Small intestine (tissue), 7 donors: ENCODE data around the gene COL27A1. TPM values are rescaled to one million over a fixed set of nuclear protein-coding genes. Genes with fewer than 3 reads are reported as not detected.

Source experiments
- DNase-seq, 2 donors: peaks; one replicate each; pipeline versions ENCODE4 v3.0.0 to v3.0.0-alpha.2; 2013
- FAIRE-seq: peaks from 2 replicates; lab custom pipeline; 2012; peaks lifted over from hg19 to GRCh38; lab: Jason Lieb, UNC
- H3K27ac ChIP-seq, 3 donors: one replicate each; pipeline ENCODE4 v1.5.1; 2013; ENCODE audit warnings: low read length in 2 of 3, mild to moderate bottlenecking in 2 of 3, control low read depth in 1 of 3, inconsistent platforms in 1 of 3, low read depth in 1 of 3, moderate library complexity in 1 of 3
- H3K27me3 ChIP-seq, 3 donors: one replicate each; pipeline ENCODE4 v1.6.1; 2013; ENCODE audit warnings: low read length in 3 of 3, inconsistent platforms in 1 of 3; ENCODE audit not compliant: control insufficient read depth in 3 of 3, insufficient read depth in 3 of 3
- H3K36me3 ChIP-seq, 3 donors: one replicate each; pipeline ENCODE4 v1.6.1; 2013; ENCODE audit warnings: low read length in 3 of 3, inconsistent platforms in 1 of 3, low read depth in 1 of 3, mild to moderate bottlenecking in 1 of 3, moderate library complexity in 1 of 3; ENCODE audit not compliant: control insufficient read depth in 3 of 3, insufficient read depth in 2 of 3
- H3K4me1 ChIP-seq, 3 donors: one replicate each; pipeline ENCODE4 v1.6.1; 2013; ENCODE audit warnings: low read length in 2 of 3, inconsistent platforms in 1 of 3, low read depth in 1 of 3, mild to moderate bottlenecking in 1 of 3, moderate library complexity in 1 of 3; ENCODE audit not compliant: control insufficient read depth in 3 of 3, insufficient read depth in 2 of 3
- H3K4me3 ChIP-seq, 3 donors: one replicate each; pipeline ENCODE4 v1.5.1; 2013; ENCODE audit warnings: low read length in 3 of 3, control low read depth in 1 of 3, inconsistent platforms in 1 of 3, low read depth in 1 of 3, mild to moderate bottlenecking in 1 of 3, moderate library complexity in 1 of 3
- H3K9me3 ChIP-seq, 2 donors: one replicate each; pipeline ENCODE4 v1.6.1; 2013; ENCODE audit warnings: low read depth in 1 of 2, low read length in 1 of 2; ENCODE audit not compliant: control insufficient read depth in 2 of 2, insufficient read depth in 1 of 2
- WGBS, 3 donors: extraction: QIAGEN DNeasy Blood & Tissue Kit; methylation state at CpG; one replicate each; pipeline ENCODE4 v1.1.7; 2013; 5-methylcytosine and 5-hydroxymethylcytosine counted together
- polyA plus RNA-seq, 4 donors: library from polyadenylated mRNA; stranded (reverse) in 3 of 4; unstranded in 1 of 4; fragments of 200-250 nt in 3 of 4; fragments of 120-200 nt in 1 of 4; gene quantifications; one replicate each; pipeline versions ENCODE4 v1.2.1 to v1.2.3, GENCODE V29; 2013
- donor health status: healthy with polysubstance abuse.
- donor health status: control.
- donor health status: control.
- donor health status: Bipolar disorder and iron deficiency.
- donor health status: healthy.

The COL27A1 gene
- polyA plus RNA-seq, 4 donors, result 0.45 to 123 (median 1.8) TPM

GRCh38 chr9:114120192-114121014, 34.9 kb upstream of the COL27A1 start:
- DNase-seq (peak; percentile 28 to 50), FAIRE-seq (no peak)
- peaks cover 0 to 55% (median 0%) of the 10 kb centered on the region in 3 donors for H3K4me1 ChIP-seq
- no peak overlapping the region for H3K4me3 ChIP-seq
- no peaks in the 10 kb centered on the region for H3K9me3 ChIP-seq
- 30 to 46% (median 32%) methylated on average over 4 of the region's 4 CpGs for WGBS, 3 donors
- H3K27me3 ChIP-seq, result no peaks in the 10 kb centered on the region
- peak overlapping the region in 1 of 3 donors; percentile 47 for H3K27ac ChIP-seq
- H3K36me3 ChIP-seq, result no peaks in the 10 kb centered on the region

- Histone ChIP-seq H3K27ac (no peak overlapping the region), H3K4me1 (peaks cover 0 to 55% (median 0%) of the 10 kb centered on the region in 3 donors), H3K9me3 (no peaks in the 10 kb centered on the region), H3K4me3 (no peak overlapping the region), H3K36me3 (no peaks in the 10 kb centered on the region), H3K27me3 (no peaks in the 10 kb centered on the region)
- no peak for FAIRE-seq
- DNase-seq, result no peak
- WGBS, 3 donors, result 83 to 86% (median 85%) methylated on average over 16 of the region's 16 CpGs
Observed at GRCh38 chr9:114121227-114122135, 33.9 kb upstream of the COL27A1 start.

- Histone ChIP-seq H3K27ac (no peak overlapping the region), H3K27me3 (no peaks in the 10 kb centered on the region), H3K4me1 (peaks cover 0 to 55% (median 0%) of the 10 kb centered on the region in 3 donors), H3K9me3 (peaks cover 0 to 4% of the 10 kb centered on the region in 2 donors), H3K36me3 (no peaks in the 10 kb centered on the region), H3K4me3 (no peak overlapping the region)
- no peak for DNase-seq
- FAIRE-seq, result no peak
- 77 to 88% (median 82%) methylated on average over 9 of the region's 9 CpGs for WGBS, 3 donors
Observed at GRCh38 chr9:114122136-114123027, 33.0 kb upstream of the COL27A1 start.

- WGBS, 3 donors, result 63 to 82% (median 63%) methylated on average over 9 of the region's 9 CpGs
- Histone ChIP-seq H3K36me3 (no peaks in the 10 kb centered on the region), H3K9me3 (peaks cover 0 to 9% of the 10 kb centered on the region in 2 donors), H3K27ac (no peak overlapping the region), H3K27me3 (peaks cover 0 to 1% (median 0%) of the 10 kb centered on the region in 3 donors), H3K4me1 (peaks cover 0 to 48% (median 0%) of the 10 kb centered on the region in 3 donors), H3K4me3 (no peak overlapping the region)
- no peak for FAIRE-seq
- DNase-seq, result peak in 1 of 2 donors; percentile 58
Observed at GRCh38 chr9:114123031-114123977, 32.0 kb upstream of the COL27A1 start.

GRCh38 chr9:114124138-114124537, 31.2 kb upstream of the COL27A1 start:
- Histone ChIP-seq H3K4me3 (no peak overlapping the region), H3K4me1 (peaks cover 0 to 40% (median 0%) of the 10 kb centered on the region in 3 donors), H3K27ac (no peak overlapping the region), H3K27me3 (peaks cover 0 to 1% (median 0%) of the 10 kb centered on the region in 3 donors), H3K36me3 (no peaks in the 10 kb centered on the region), H3K9me3 (peaks cover 0 to 9% of the 10 kb centered on the region in 2 donors)
- FAIRE-seq, result no peak
- WGBS, 3 donors, result 44 to 67% (median 62%) methylated on average over 1 of the region's 1 CpG
- DNase-seq, result no peak

- WGBS, 3 donors, result 78 to 86% (median 79%) methylated on average over 13 of the region's 13 CpGs
- no peaks in the 10 kb centered on the region for H3K36me3 ChIP-seq
- H3K4me1 ChIP-seq, result peaks cover 0 to 35% (median 0%) of the 10 kb centered on the region in 3 donors
- H3K27ac ChIP-seq, result no peak overlapping the region
- H3K4me3 ChIP-seq, result no peak overlapping the region
- DNase-seq (no peak), FAIRE-seq (no peak)
- peaks cover 0 to 1% (median 0%) of the 10 kb centered on the region in 3 donors for H3K27me3 ChIP-seq
- peaks cover 0 to 9% of the 10 kb centered on the region in 2 donors for H3K9me3 ChIP-seq
Observed at GRCh38 chr9:114124666-114125475, 30.5 kb upstream of the COL27A1 start.
